ENCODE measurements around the gene RIOK1.

DNA sequence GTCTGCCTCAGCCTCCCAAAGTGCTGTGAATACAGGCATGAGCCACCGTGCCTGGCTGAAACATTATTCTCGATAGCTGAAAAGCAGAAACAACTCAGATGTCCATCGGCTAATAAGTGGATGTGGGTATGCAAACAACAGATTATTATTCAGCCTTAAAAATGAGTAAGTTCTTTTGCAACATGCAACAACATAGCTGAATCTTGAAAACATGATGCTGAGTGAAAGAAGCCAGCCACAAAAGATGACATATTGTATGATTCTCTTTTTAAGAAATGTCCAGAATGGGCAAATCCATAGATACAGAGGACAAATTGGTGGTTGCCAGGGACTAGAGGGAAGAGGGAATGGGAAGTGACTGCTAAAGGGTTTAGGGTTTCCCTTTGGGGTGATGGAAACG, 61.7 kb downstream of the RIOK1 start:
- no peak for TF ChIP-seq CTCF (IDR thresholded peaks at IDR 0.05 in 4 of 5, conservative IDR thresholded peaks at IDR 0.05 in 1 of 5)
- TF ChIP-seq POLR2A (IDR thresholded peaks at IDR 0.05) = no peak
